ENCODE data around the gene WWOX.

WWOX gene

GRCh38 chr16:78667675-78668074, 568.2 kb downstream of the WWOX start:
- Histone ChIP-seq H4K91ac (ENCODE audit: low read depth, low read length) (peak overlapping the region; percentile 35), H2BK120ac (ENCODE audit: insufficient read depth, low read length, poor library complexity) (no peak overlapping the region), H3K4me1 (ENCODE audit: control insufficient read depth in 1 of 2, insufficient read depth in 2 of 2, low read length in 2 of 2) (peaks cover 3 to 7% of the 10 kb centered on the region in 2 experiments), H3K36me3 (ENCODE audit: control insufficient read depth in 1 of 2, insufficient read depth in 2 of 2, low read length in 2 of 2) (peaks cover 0 to 2% of the 10 kb centered on the region in 2 experiments), H3K4me2 (ENCODE audit: low read length) (no peak overlapping the region), H3K79me1 (ENCODE audit: low read length) (peaks cover 15% of the 10 kb centered on the region), H3K9ac (ENCODE audit: low read length) (no peak overlapping the region), H3K18ac (ENCODE audit: low read length) (no peak overlapping the region), H2BK5ac (ENCODE audit: low read depth, low read length, poor library complexity) (no peak overlapping the region), H4K12ac (ENCODE audit: low read depth, low read length) (no peak overlapping the region), H3K14ac (ENCODE audit: low read length) (no peak overlapping the region), H3K9me3 (ENCODE audit: insufficient read depth, low read depth, low read length) (no peaks in the 10 kb centered on the region), H3K23ac (ENCODE audit: low read length) (no peak overlapping the region), H3K79me2 (ENCODE audit: control insufficient read depth, insufficient read depth, low read length, poor library complexity) (no peaks in the 10 kb centered on the region), H3K27me3 (ENCODE audit: insufficient read depth, low read length) (no peaks in the 10 kb centered on the region), H3K4me3 (ENCODE audit: low read depth, low read length) (no peak overlapping the region), H2AK5ac (ENCODE audit: low read length) (peak overlapping the region; percentile 30), H3K4ac (ENCODE audit: low read depth, low read length) (no peak overlapping the region), H2BK12ac (ENCODE audit: low read length) (peak overlapping the region; percentile 18), H3K27ac (ENCODE audit: low read depth, low read length) (no peak overlapping the region), H4K8ac (ENCODE audit: low read depth, low read length) (no peak overlapping the region), H2AFZ (ENCODE audit: insufficient read depth, low read length, poor library complexity) (no peak overlapping the region)
- DNase-seq = peak; percentile 7 to 56
- WGBS (ENCODE audit: extremely low coverage, insufficient coverage, insufficient read length) = no CpG with 5 or more reads among the region's 5 CpGs

GRCh38 chr16:78668393-78668792, 568.9 kb downstream of the WWOX start:
- no peaks in the 10 kb centered on the region for H3K9me3 ChIP-seq (ENCODE audit: insufficient read depth, low read depth, low read length)
- no peak overlapping the region for H3K9ac ChIP-seq (ENCODE audit: low read length)
- no peak overlapping the region for H3K18ac ChIP-seq (ENCODE audit: low read length)
- no peak overlapping the region for H3K4ac ChIP-seq (ENCODE audit: low read depth, low read length)
- H2AFZ ChIP-seq (ENCODE audit: insufficient read depth, low read length, poor library complexity) = no peak overlapping the region
- no peak overlapping the region for H4K8ac ChIP-seq (ENCODE audit: low read depth, low read length)
- peaks cover 14% of the 10 kb centered on the region for H3K79me1 ChIP-seq (ENCODE audit: low read length)
- no peak overlapping the region for H2BK120ac ChIP-seq (ENCODE audit: insufficient read depth, low read length, poor library complexity)
- WGBS (ENCODE audit: extremely low coverage, insufficient coverage, insufficient read length) = no CpG with 5 or more reads among the region's 3 CpGs
- DNase-seq = peak in 1 of 2 donors; percentile 71
- H3K23ac ChIP-seq (ENCODE audit: low read length) = no peak overlapping the region
- H2AK5ac ChIP-seq (ENCODE audit: low read length) = no peak overlapping the region
- H2BK12ac ChIP-seq (ENCODE audit: low read length) = no peak overlapping the region
- peaks cover 3 to 7% of the 10 kb centered on the region in 2 experiments for H3K4me1 ChIP-seq (ENCODE audit: control insufficient read depth in 1 of 2, insufficient read depth in 2 of 2, low read length in 2 of 2)
- H3K27me3 ChIP-seq (ENCODE audit: insufficient read depth, low read length) = no peaks in the 10 kb centered on the region
- H4K12ac ChIP-seq (ENCODE audit: low read depth, low read length) = no peak overlapping the region
- H3K14ac ChIP-seq (ENCODE audit: low read length) = no peak overlapping the region
- no peak overlapping the region for H3K4me2 ChIP-seq (ENCODE audit: low read length)
- no peak overlapping the region for H2BK5ac ChIP-seq (ENCODE audit: low read depth, low read length, poor library complexity)
- no peak overlapping the region for H4K91ac ChIP-seq (ENCODE audit: low read depth, low read length)
- H3K27ac ChIP-seq (ENCODE audit: low read depth, low read length) = no peak overlapping the region
- H3K79me2 ChIP-seq (ENCODE audit: control insufficient read depth, insufficient read depth, low read length, poor library complexity) = no peaks in the 10 kb centered on the region
- peaks cover 0 to 2% of the 10 kb centered on the region in 2 experiments for H3K36me3 ChIP-seq (ENCODE audit: control insufficient read depth in 1 of 2, insufficient read depth in 2 of 2, low read length in 2 of 2)
- H3K4me3 ChIP-seq (ENCODE audit: low read depth, low read length) = no peak overlapping the region

- Histone ChIP-seq H3K14ac (ENCODE audit: low read length) (no peak overlapping the region), H3K4me3 (ENCODE audit: low read depth, low read length) (no peak overlapping the region), H2AFZ (ENCODE audit: insufficient read depth, low read length, poor library complexity) (no peak overlapping the region), H2BK5ac (ENCODE audit: low read depth, low read length, poor library complexity) (no peak overlapping the region), H3K9me3 (ENCODE audit: insufficient read depth, low read depth, low read length) (no peaks in the 10 kb centered on the region), H3K27me3 (ENCODE audit: insufficient read depth, low read length) (no peaks in the 10 kb centered on the region), H2AK5ac (ENCODE audit: low read length) (no peak overlapping the region), H2BK120ac (ENCODE audit: insufficient read depth, low read length, poor library complexity) (no peak overlapping the region), H3K23ac (ENCODE audit: low read length) (no peak overlapping the region), H3K9ac (ENCODE audit: low read length) (no peak overlapping the region), H3K4ac (ENCODE audit: low read depth, low read length) (no peak overlapping the region), H2BK12ac (ENCODE audit: low read length) (peak overlapping the region; percentile 74), H3K36me3 (ENCODE audit: control insufficient read depth in 1 of 2, insufficient read depth in 2 of 2, low read length in 2 of 2) (peaks cover 0 to 2% of the 10 kb centered on the region in 2 experiments), H3K4me2 (ENCODE audit: low read length) (no peak overlapping the region), H4K91ac (ENCODE audit: low read depth, low read length) (peak overlapping the region; percentile 60), H3K79me1 (ENCODE audit: low read length) (peaks cover 11% of the 10 kb centered on the region), H3K27ac (ENCODE audit: low read depth, low read length) (no peak overlapping the region), H4K12ac (ENCODE audit: low read depth, low read length) (no peak overlapping the region), H4K8ac (ENCODE audit: low read depth, low read length) (no peak overlapping the region), H3K79me2 (ENCODE audit: control insufficient read depth, insufficient read depth, low read length, poor library complexity) (no peaks in the 10 kb centered on the region), H3K4me1 (ENCODE audit: control insufficient read depth in 1 of 2, insufficient read depth in 2 of 2, low read length in 2 of 2) (peaks cover 3 to 4% of the 10 kb centered on the region in 2 experiments), H3K18ac (ENCODE audit: low read length) (no peak overlapping the region)
- no CpG with 5 or more reads among the region's 9 CpGs for WGBS (ENCODE audit: extremely low coverage, insufficient coverage, insufficient read length)
- DNase-seq = no peak
Measured at GRCh38 chr16:78669994-78670393, 570.5 kb downstream of the WWOX start.

- Histone ChIP-seq H3K79me2 (ENCODE audit: control insufficient read depth, insufficient read depth, low read length, poor library complexity) (no peaks in the 10 kb centered on the region), H3K4ac (ENCODE audit: low read depth, low read length) (no peak overlapping the region), H3K4me1 (ENCODE audit: control insufficient read depth in 1 of 2, insufficient read depth in 2 of 2, low read length in 2 of 2) (peaks cover 3 to 5% of the 10 kb centered on the region in 2 experiments), H2AFZ (ENCODE audit: insufficient read depth, low read length, poor library complexity) (no peak overlapping the region), H3K36me3 (ENCODE audit: control insufficient read depth in 1 of 2, insufficient read depth in 2 of 2, low read length in 2 of 2) (no peaks in the 10 kb centered on the region), H3K4me2 (ENCODE audit: low read length) (no peak overlapping the region), H3K9me3 (ENCODE audit: insufficient read depth, low read depth, low read length) (no peaks in the 10 kb centered on the region), H2BK12ac (ENCODE audit: low read length) (peak overlapping the region; percentile 11), H3K23ac (ENCODE audit: low read length) (no peak overlapping the region), H2BK5ac (ENCODE audit: low read depth, low read length, poor library complexity) (no peak overlapping the region), H3K9ac (ENCODE audit: low read length) (no peak overlapping the region), H3K18ac (ENCODE audit: low read length) (no peak overlapping the region), H4K12ac (ENCODE audit: low read depth, low read length) (no peak overlapping the region), H2BK120ac (ENCODE audit: insufficient read depth, low read length, poor library complexity) (no peak overlapping the region), H3K79me1 (ENCODE audit: low read length) (peaks cover 4% of the 10 kb centered on the region), H2AK5ac (ENCODE audit: low read length) (no peak overlapping the region), H4K8ac (ENCODE audit: low read depth, low read length) (no peak overlapping the region), H4K91ac (ENCODE audit: low read depth, low read length) (peak overlapping the region; percentile 26), H3K14ac (ENCODE audit: low read length) (no peak overlapping the region), H3K27ac (ENCODE audit: low read depth, low read length) (no peak overlapping the region), H3K27me3 (ENCODE audit: insufficient read depth, low read length) (no peaks in the 10 kb centered on the region), H3K4me3 (ENCODE audit: low read depth, low read length) (no peak overlapping the region)
- DNase-seq = no peak
- WGBS (ENCODE audit: extremely low coverage, insufficient coverage, insufficient read length) = no CpG with 5 or more reads among the region's 17 CpGs
Measured at GRCh38 chr16:78672779-78673556, 573.5 kb downstream of the WWOX start.
